GM23338 (cell line): ENCODE data around the gene REX1BD. TPM values are rescaled to one million over a fixed set of nuclear protein-coding genes. Genes with fewer than 3 reads are reported as not detected.
A peak's percentile ranks its signal among the peaks of the same experiment; 100 is the strongest.

Experiments
- ATAC-seq: fragments of 200-7000 bp; cut with Tn5 transposase; 3 replicates; pipeline ENCODE4 v1.9.1; 2020
- DNase-seq: peaks from one replicate; pipeline ENCODE4 v3.0.0-alpha.2; 2015; ENCODE audit warnings: low spot score
- H2AFZ ChIP-seq: fragments of 200-600 bp; sonication (generic); 2 replicates; pipeline ENCODE4 v1.8.0; 2016; ENCODE audit warnings: antibody characterized with exemption, mild to moderate bottlenecking, moderate library complexity
- H3F3A ChIP-seq: fragments of 200-600 bp; sonication (generic); replicated peaks from 2 replicates; pipeline ENCODE4 v1.8.0; 2017; ENCODE audit warnings: antibody characterized with exemption, mixed run types, low read depth
- H3K27ac ChIP-seq: fragments of 200-600 bp; sonication (generic); 2 replicates; pipeline ENCODE4 v1.6.1; 2016; ENCODE audit warnings: low read depth
- H3K27me3 ChIP-seq: fragments of 200-600 bp; sonication (generic); 2 replicates; pipeline ENCODE4 v1.8.0; 2016; ENCODE audit warnings: mild to moderate bottlenecking, mixed run types, moderate library complexity; ENCODE audit not compliant: insufficient read depth
- H3K36me3 ChIP-seq: fragments of 200-600 bp; sonication (generic); 2 replicates; pipeline ENCODE4 v1.8.0; 2016; ENCODE audit warnings: mild to moderate bottlenecking; ENCODE audit not compliant: insufficient read depth
- H3K4me1 ChIP-seq: fragments of 200-600 bp; sonication (generic); 2 replicates; pipeline ENCODE4 v1.8.0; 2016; ENCODE audit warnings: mild to moderate bottlenecking, moderate library complexity; ENCODE audit not compliant: insufficient read depth
- H3K4me2 ChIP-seq: fragments of 200-600 bp; sonication (generic); 2 replicates; pipeline ENCODE4 v1.7.1; 2017; ENCODE audit warnings: mixed run types
- H3K4me3 ChIP-seq: fragments of 200-600 bp; sonication (generic); 2 replicates; pipeline ENCODE4 v1.6.1; 2016; ENCODE audit warnings: mixed run types
- H3K79me2 ChIP-seq: fragments of 200-600 bp; sonication (generic); replicated peaks from 2 replicates; pipeline ENCODE4 v1.8.0; 2017; ENCODE audit warnings: mild to moderate bottlenecking; ENCODE audit not compliant: insufficient read depth
- H3K9me2 ChIP-seq: fragments of 200-600 bp; sonication (generic); 2 replicates; pipeline ENCODE4 v1.8.0; 2017; ENCODE audit not compliant: insufficient read depth
- H4K20me1 ChIP-seq: fragments of 200-600 bp; sonication (generic); replicated peaks from 2 replicates; pipeline ENCODE4 v1.8.0; 2017; ENCODE audit warnings: mild to moderate bottlenecking; ENCODE audit not compliant: insufficient read depth
- H3K27ac Mint-ChIP-seq: 2 replicates; pipeline ENCODE4 v1.8.0; 2020; ENCODE audit warnings: inconsistent platforms, mild to moderate bottlenecking, moderate library complexity, mixed read lengths
- H3K27me3 Mint-ChIP-seq: 3 replicates; pipeline ENCODE4 v1.8.0; 2022; ENCODE audit warnings: low read depth, mild to moderate bottlenecking, moderate library complexity, mixed read lengths, inconsistent platforms; ENCODE audit not compliant: insufficient read depth, poor library complexity
- H3K36me3 Mint-ChIP-seq: 3 replicates; pipeline ENCODE4 v1.8.0; 2021; ENCODE audit warnings: low read depth, mild to moderate bottlenecking, inconsistent platforms, moderate library complexity, mixed read lengths
- H3K4me1 Mint-ChIP-seq: 3 replicates; pipeline ENCODE4 v1.8.0; 2020; ENCODE audit warnings: mild to moderate bottlenecking, inconsistent platforms, mixed read lengths
- H3K4me3 Mint-ChIP-seq: 3 replicates; pipeline ENCODE4 v1.8.0; 2021; ENCODE audit warnings: moderate library complexity, mild to moderate bottlenecking, inconsistent platforms, mixed read lengths
- H3K9me3 Mint-ChIP-seq: 3 replicates; pipeline ENCODE4 v1.8.0; 2020; ENCODE audit warnings: moderate library complexity, mild to moderate bottlenecking, inconsistent platforms, mixed read lengths
- CREB1 ChIP-seq: fragments of 250-450 bp; sonication (Bioruptor Pico); IDR thresholded peaks from 2 replicates; pipeline ENCODE4 v1.5.0; 2020; ENCODE audit warnings: low read depth, mild to moderate bottlenecking, moderate library complexity
- EZH2 ChIP-seq: fragments of 200-600 bp; sonication (generic); IDR thresholded peaks from one replicate; pipeline ENCODE4 v1.8.0; 2017; ENCODE audit warnings: antibody characterized with exemption, mild to moderate bottlenecking, low read depth; ENCODE audit not compliant: unreplicated experiment
- JUNB ChIP-seq: IDR thresholded peaks from one replicate; pipeline ENCODE4 v1.6.1; 2016; ENCODE audit warnings: antibody characterized with exemption; ENCODE audit not compliant: unreplicated experiment
- NANOG ChIP-seq: IDR thresholded peaks from 2 replicates; pipeline ENCODE4 v1.6.1; 2016; ENCODE audit warnings: antibody characterized with exemption, borderline replicate concordance
- POLR2AphosphoS5 ChIP-seq: IDR thresholded peaks from 2 replicates; pipeline ENCODE4 v1.6.1; 2016; ENCODE audit warnings: antibody characterized with exemption, low read depth
- ZNF114 ChIP-seq: fragments of 250-450 bp; sonication (Bioruptor Pico); IDR thresholded peaks from 2 replicates; pipeline ENCODE4 v1.5.0; 2020; ENCODE audit warnings: mild to moderate bottlenecking, moderate library complexity
- ZNF331 ChIP-seq: fragments of 250-450 bp; sonication (Bioruptor Pico); IDR thresholded peaks from 2 replicates; pipeline ENCODE4 v1.5.0; 2020; ENCODE audit warnings: low read depth, mild to moderate bottlenecking, moderate library complexity
- polyA plus RNA-seq: library from polyadenylated mRNA; unstranded; fragments of >200 nt; fragmentation: Nextera tagmentation; extraction: Ambion mirVana; gene quantifications from 2 replicates; pipeline ENCODE4 v1.2.1, GENCODE V29; 2016
- total RNA-seq: library from RNA; depleted of rRNA; stranded (reverse); fragments of >200 nt; shearing (Covaris generic); gene quantifications from 2 replicates; pipeline ENCODE4 v1.2.3, GENCODE V29; 2014
- TF ChIP-seq, protein P1 (sequence below), 2 experiments: fragments of 200-600 bp in 1 of 2; sonication (generic) in 1 of 2; conservative IDR thresholded peaks; 2 replicates each; pipeline versions ENCODE4 v1.5.1 to v1.6.1; 2016 to 2017; ENCODE audit warnings: antibody characterized with exemption in 2 of 2, low read depth in 2 of 2, mild to moderate bottlenecking in 2 of 2, moderate library complexity in 1 of 2
- TF ChIP-seq, protein P2 (sequence below): fragments of 250-450 bp; sonication (Bioruptor Pico); IDR thresholded peaks from 2 replicates; pipeline ENCODE4 v1.5.0; 2020; ENCODE audit warnings: mild to moderate bottlenecking, moderate library complexity

The REX1BD gene
- total and polyA plus RNA-seq, 2 experiments from 2014 or later, result 124 to 138 TPM

DNA sequence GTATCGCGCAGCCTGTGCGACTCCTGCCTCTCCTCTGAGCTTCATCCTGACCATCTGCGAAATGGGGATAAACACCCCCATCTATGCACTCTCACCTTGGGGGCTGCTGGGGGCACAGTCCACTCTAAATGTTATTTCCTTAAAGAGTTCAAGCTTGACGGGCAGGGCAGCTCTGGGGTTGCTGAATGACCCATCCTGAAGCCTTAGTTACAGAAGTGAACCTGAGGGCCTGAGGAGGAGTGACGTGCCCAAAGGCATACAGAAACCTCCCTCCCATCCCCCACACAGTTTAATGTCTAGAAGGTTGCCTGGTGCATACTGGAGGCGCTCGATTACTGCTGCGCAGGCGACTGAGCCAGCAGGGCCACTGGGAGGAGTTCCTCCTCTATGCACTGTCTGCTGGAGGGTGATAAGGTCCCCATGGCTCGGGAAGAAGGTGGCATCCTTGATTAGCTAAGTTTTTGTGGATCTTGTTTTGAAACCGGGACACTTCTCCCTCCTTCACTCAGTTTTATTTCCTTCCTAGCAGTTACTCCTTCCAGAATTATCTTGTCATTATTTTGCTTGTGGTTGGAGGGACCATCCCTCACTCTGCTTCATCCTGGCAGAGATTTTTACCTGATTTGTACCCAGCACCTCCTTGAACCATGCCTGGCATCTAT, 44.7 kb upstream of the REX1BD start:
- Histone ChIP-seq H3K4me2 (peak overlapping the region; percentile 68), H3K36me3 (peaks cover 15% of the 10 kb centered on the region), H3K79me2 (peaks cover 9% of the 10 kb centered on the region), H3F3A (peaks cover 23% of the 10 kb centered on the region), H3K9me2 (no peaks in the 10 kb centered on the region), H4K20me1 (no peaks in the 10 kb centered on the region), H3K4me1 (no peaks in the 10 kb centered on the region), H3K27me3 (no peaks in the 10 kb centered on the region), H3K27ac (no peak overlapping the region), H2AFZ (peak overlapping the region; percentile 75), H3K4me3 (peak overlapping the region; percentile 50)
- ATAC-seq, result peak; percentile 77
- H3K27me3 Mint-ChIP-seq, result peaks cover 6% of the 10 kb centered on the region
- peak overlapping the region; percentile 93 for H3K27ac Mint-ChIP-seq
- H3K4me1 Mint-ChIP-seq, result peaks cover 10% of the 10 kb centered on the region
- H3K36me3 Mint-ChIP-seq, result peaks cover 35% of the 10 kb centered on the region
- peak; percentile 90 for DNase-seq
- TF ChIP-seq NANOG (no peak), POLR2AphosphoS5 (peak; percentile 45; the same call in 1 of the 2 replicates), ZNF114 (CRISPR knock-in tag) (no peak), CREB1 (0 out of 2 replicates have a peak, but pooled peaks have one; percentile 3)
- TF ChIP-seq, protein P1, sequence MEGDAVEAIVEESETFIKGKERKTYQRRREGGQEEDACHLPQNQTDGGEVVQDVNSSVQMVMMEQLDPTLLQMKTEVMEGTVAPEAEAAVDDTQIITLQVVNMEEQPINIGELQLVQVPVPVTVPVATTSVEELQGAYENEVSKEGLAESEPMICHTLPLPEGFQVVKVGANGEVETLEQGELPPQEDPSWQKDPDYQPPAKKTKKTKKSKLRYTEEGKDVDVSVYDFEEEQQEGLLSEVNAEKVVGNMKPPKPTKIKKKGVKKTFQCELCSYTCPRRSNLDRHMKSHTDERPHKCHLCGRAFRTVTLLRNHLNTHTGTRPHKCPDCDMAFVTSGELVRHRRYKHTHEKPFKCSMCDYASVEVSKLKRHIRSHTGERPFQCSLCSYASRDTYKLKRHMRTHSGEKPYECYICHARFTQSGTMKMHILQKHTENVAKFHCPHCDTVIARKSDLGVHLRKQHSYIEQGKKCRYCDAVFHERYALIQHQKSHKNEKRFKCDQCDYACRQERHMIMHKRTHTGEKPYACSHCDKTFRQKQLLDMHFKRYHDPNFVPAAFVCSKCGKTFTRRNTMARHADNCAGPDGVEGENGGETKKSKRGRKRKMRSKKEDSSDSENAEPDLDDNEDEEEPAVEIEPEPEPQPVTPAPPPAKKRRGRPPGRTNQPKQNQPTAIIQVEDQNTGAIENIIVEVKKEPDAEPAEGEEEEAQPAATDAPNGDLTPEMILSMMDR (conservative IDR thresholded peaks at IDR 0.05; ENCODE audit: low read depth in 2 of 2), result peak in 1 of 2 experiments; percentile 28; a peak in 2 of 4 replicates
- H3K9me3 Mint-ChIP-seq, result no peaks in the 10 kb centered on the region; the same call in 2 of the 3 replicates
- peak overlapping the region; percentile 81 for H3K4me3 Mint-ChIP-seq

DNA sequence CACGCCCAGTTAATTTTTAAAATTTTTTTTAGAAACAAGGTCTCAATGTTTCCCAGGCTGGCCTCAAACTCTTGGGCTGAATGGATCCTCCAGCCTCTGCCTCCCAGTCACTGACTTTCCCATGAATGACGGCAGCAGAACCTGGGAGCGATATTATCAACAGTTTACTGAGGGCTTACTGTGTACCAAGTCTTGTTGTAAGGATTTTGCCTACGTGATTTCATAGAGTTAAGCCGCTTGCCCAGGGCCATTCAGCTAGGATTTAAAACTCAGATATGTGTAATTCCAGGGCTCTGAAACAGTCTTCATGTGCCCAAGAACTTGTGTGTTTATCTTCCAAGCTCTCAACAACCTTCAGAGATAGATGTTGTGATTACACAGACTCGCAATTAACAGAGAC, 37.0 kb upstream of the REX1BD start:
- H3K27ac ChIP-seq, result no peak overlapping the region

More for the DNA sequence above, 37.0 kb upstream of the REX1BD start:
- TF ChIP-seq JUNB, result no peak
- no peak for TF ChIP-seq CREB1
- TF ChIP-seq, protein P2, sequence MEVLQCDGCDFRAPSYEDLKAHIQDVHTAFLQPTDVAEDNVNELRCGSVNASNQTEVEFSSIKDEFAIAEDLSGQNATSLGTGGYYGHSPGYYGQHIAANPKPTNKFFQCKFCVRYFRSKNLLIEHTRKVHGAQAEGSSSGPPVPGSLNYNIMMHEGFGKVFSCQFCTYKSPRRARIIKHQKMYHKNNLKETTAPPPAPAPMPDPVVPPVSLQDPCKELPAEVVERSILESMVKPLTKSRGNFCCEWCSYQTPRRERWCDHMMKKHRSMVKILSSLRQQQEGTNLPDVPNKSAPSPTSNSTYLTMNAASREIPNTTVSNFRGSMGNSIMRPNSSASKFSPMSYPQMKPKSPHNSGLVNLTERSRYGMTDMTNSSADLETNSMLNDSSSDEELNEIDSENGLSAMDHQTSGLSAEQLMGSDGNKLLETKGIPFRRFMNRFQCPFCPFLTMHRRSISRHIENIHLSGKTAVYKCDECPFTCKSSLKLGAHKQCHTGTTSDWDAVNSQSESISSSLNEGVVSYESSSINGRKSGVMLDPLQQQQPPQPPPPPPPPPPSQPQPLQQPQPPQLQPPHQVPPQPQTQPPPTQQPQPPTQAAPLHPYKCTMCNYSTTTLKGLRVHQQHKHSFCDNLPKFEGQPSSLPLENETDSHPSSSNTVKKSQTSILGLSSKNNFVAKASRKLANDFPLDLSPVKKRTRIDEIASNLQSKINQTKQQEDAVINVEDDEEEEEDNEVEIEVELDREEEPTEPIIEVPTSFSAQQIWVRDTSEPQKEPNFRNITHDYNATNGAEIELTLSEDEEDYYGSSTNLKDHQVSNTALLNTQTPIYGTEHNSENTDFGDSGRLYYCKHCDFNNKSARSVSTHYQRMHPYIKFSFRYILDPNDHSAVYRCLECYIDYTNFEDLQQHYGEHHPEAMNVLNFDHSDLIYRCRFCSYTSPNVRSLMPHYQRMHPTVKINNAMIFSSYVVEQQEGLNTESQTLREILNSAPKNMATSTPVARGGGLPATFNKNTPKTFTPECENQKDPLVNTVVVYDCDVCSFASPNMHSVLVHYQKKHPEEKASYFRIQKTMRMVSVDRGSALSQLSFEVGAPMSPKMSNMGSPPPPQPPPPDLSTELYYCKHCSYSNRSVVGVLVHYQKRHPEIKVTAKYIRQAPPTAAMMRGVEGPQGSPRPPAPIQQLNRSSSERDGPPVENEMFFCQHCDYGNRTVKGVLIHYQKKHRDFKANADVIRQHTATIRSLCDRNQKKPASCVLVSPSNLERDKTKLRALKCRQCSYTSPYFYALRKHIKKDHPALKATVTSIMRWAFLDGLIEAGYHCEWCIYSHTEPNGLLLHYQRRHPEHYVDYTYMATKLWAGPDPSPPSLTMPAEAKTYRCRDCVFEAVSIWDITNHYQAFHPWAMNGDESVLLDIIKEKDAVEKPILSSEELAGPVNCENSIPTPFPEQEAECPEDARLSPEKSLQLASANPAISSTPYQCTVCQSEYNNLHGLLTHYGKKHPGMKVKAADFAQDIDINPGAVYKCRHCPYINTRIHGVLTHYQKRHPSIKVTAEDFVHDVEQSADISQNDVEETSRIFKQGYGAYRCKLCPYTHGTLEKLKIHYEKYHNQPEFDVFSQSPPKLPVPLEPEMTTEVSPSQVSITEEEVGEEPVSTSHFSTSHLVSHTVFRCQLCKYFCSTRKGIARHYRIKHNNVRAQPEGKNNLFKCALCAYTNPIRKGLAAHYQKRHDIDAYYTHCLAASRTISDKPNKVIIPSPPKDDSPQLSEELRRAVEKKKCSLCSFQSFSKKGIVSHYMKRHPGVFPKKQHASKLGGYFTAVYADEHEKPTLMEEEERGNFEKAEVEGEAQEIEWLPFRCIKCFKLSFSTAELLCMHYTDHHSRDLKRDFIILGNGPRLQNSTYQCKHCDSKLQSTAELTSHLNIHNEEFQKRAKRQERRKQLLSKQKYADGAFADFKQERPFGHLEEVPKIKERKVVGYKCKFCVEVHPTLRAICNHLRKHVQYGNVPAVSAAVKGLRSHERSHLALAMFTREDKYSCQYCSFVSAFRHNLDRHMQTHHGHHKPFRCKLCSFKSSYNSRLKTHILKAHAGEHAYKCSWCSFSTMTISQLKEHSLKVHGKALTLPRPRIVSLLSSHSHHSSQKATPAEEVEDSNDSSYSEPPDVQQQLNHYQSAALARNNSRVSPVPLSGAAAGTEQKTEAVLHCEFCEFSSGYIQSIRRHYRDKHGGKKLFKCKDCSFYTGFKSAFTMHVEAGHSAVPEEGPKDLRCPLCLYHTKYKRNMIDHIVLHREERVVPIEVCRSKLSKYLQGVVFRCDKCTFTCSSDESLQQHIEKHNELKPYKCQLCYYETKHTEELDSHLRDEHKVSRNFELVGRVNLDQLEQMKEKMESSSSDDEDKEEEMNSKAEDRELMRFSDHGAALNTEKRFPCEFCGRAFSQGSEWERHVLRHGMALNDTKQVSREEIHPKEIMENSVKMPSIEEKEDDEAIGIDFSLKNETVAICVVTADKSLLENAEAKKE (CRISPR knock-in tag), result no peak
- TF ChIP-seq ZNF114 (CRISPR knock-in tag), result no peak
- TF ChIP-seq, protein P1 (conservative IDR thresholded peaks at IDR 0.05; ENCODE audit: low read depth in 2 of 2), result no peak
- TF ChIP-seq NANOG, result no peak
- no peak for TF ChIP-seq EZH2
- no peak for TF ChIP-seq ZNF331 (CRISPR knock-in tag)
- Histone ChIP-seq H3K36me3 (no peaks in the 10 kb centered on the region), H4K20me1 (no peaks in the 10 kb centered on the region), H3K79me2 (no peaks in the 10 kb centered on the region), H3K27me3 (no peaks in the 10 kb centered on the region), H3K4me2 (no peak overlapping the region), H3K4me1 (no peaks in the 10 kb centered on the region), H2AFZ (no peak overlapping the region), H3K4me3 (no peak overlapping the region), H3K9me2 (no peaks in the 10 kb centered on the region), H3F3A (no peaks in the 10 kb centered on the region)
- ATAC-seq, result no peak
- DNase-seq, result no peak
- Mint-ChIP-seq H3K27ac (no peak overlapping the region), H3K27me3 (peaks cover 9% of the 10 kb centered on the region), H3K9me3 (no peaks in the 10 kb centered on the region), H3K4me3 (no peak overlapping the region), H3K36me3 (no peaks in the 10 kb centered on the region), H3K4me1 (no peaks in the 10 kb centered on the region)
